RPMI7951 (cell line): ENCODE data around the gene UBE3A. TPM values are rescaled to one million over a fixed set of nuclear protein-coding genes. Genes with fewer than 3 reads are reported as not detected.

Experiments used
- DNase-seq: peaks from one replicate; pipeline ENCODE4 v3.0.0-alpha.2; 2012; ENCODE audit warnings: low read depth
- total RNA-seq: library from RNA; depleted of rRNA; stranded (reverse); fragments of >200 nt; shearing (Covaris generic); gene quantifications from 2 replicates; pipeline ENCODE4 v1.2.3, GENCODE V29; 2014

UBE3A gene
- total RNA-seq, 1 experiment from 2014 or later: 66.4 TPM

DNA sequence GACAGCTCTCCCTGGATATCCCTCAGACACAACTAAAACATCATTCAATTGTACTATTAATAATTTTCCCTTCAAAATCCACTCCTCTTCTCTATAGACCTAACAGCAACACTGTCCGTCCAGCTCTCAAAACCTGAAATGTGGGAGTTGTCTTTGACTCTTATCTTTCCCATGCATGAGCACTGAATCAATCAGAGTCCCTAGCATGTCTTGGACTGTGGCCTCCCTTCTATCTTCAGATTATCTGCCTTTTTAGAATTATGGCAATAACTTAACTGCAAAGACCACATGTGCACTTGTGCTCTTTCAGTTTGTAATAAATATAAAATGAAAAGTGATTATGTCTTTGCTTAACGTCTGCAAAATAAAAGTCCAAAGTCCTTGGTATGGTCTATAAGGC, 107.0 kb downstream of the UBE3A start:
- no peak for DNase-seq

- no peak for DNase-seq
Observed at GRCh38 chr15:25331404-25331803, 107.4 kb downstream of the UBE3A start.

DNA sequence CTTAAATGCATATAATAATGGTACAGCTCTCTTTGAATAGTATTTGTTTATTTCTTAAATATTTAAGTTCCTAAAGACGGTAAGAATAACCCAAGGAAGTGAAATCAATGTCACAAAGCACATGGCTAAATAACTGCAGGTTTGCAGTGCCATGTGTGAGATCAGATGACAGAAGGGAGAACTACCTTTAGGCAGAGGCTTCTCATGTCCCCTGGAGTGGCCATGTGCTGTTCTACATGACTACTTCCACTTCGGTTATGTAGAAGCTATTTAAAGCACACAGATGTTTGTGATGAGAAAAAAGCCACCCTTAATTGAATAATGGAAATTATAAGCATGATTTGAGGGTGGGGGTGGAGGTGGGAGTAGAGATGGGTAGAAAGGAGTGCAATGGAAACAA, 109.1 kb downstream of the UBE3A start:
- no peak for DNase-seq

- no peak for DNase-seq
Observed at GRCh38 chr15:25327686-25328085, 111.1 kb downstream of the UBE3A start.

DNA sequence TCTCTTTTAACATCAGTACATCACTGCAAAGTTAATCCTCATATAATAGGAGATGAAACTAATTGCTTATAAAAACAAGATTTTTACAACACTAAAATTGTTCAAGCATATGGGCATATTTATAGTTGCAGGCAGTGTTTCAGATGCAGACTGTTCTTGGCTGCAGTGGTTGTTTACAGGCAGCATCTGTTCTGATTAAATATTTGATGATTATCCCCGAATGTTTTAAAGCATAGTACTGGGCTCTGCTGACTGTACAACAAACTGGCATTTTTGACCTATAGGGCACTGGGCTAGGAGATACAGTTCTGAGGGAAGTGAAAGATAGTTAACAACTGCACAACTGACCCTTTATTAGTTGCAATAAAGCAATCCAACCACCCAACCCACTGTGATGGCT, 113.6 kb downstream of the UBE3A start:
- no peak for DNase-seq

DNA sequence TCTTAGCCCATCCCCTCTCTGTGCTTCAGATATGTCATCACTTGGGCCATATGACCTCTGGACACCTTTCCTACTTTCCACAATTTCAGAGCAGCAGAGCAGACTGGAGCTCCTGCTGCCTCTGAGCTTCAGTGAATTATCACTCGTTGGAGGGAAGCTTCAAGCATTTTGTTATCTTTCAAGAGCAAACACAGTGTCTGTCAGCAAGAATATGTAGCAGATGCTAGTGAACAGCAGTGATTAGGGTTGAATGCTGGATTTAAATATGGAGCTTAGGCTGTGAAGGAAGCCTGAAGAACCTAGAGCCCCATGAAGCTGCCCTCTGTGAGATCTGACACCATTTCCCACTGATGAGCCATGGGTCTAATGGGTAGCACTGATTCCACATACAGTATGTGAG, 115.4 kb downstream of the UBE3A start:
- DNase-seq: no peak

- DNase-seq: no peak
Observed at GRCh38 chr15:25287823-25288222, 151.0 kb downstream of the UBE3A start.
